ENCODE results near the gene STXBP1.
A peak's percentile ranks its signal among the peaks of the same experiment; 100 is the strongest.

Gene STXBP1

GRCh38 chr9:127716412-127716811 is 104.3 kb downstream of the STXBP1 start:
- DNase-seq = no peak

DNA sequence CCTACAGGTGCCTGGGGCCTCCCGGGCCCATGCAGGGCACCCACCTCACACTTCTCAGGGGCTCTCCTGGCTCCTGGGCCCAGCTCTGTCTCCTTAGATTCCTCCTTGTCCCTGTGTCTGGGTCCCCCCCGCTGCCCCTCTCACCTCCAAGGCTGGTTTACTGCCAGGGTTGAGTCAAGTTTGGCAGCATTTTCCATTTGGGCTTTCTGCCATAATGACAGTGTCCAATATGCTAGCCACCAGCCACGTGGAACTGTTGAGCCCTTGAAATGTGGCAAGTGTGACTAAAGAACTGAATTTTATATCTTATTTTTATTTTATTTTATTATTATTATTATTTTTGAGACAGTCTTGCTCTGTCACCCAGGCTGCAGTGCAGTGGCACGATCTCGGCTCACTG is 105.7 kb downstream of the STXBP1 start:
- DNase-seq = no peak

DNA sequence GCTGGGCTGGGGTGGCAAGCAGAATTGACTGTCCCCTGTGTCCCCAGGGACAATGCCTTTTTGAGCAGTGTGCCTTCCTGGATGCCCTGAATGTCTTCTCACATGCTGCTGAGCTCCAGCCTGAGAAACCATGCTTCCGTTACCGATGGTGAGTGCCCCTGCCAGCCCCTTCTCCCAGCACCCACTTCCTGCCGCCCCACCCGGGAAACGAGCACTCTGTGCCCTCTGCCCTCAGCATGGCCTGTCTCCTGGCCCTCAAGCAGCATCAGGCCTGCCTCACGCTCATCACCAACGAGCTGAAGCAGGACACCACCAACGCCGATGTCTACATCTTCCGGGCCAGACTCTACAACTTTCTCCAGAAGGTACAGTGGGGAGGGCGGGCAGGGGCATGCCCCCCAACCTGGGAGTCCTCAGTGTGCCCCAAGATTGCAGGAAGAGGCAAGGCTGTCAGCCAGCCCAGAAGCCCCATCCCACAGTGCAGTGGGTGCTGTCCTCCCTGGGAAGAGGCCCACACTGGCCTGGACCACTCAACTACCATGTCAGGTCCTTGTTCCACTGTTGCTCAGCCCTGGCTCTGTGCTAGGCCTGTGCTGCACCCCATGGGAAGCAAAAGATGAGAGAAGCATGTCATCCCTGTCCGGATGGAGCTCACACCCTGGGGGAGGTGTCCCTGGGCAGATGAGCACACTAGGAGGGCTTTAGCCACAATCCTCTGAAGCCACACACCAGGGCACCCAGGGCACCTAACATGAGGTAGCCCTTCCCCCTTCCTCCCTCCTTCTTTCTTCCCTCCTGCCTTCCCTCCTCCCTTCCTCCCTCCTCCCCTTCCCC is 108.2 kb downstream of the STXBP1 start:
- DNase-seq = no peak

DNA sequence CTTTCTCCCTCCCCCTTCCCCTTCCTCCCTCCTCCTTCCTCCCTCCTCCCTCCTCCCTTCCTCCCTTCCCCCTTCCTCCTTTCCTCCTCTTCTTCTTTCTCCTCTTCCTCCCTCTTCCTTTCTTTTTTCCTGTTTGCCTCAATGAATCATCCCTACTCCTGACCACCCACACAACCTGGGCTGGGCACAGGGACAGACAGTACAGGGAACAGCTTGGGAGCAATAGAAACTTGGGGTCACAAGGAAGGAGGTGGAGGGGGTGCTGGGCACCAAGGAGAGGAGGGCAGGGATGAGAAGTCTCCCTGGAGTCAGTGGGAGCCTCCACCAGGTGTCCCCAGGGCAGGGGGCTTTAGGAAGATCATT is 108.8 kb downstream of the STXBP1 start:
- DNase-seq = no peak

GRCh38 chr9:127721391-127721821 is 109.3 kb downstream of the STXBP1 start:
- DNase-seq = no peak

DNA sequence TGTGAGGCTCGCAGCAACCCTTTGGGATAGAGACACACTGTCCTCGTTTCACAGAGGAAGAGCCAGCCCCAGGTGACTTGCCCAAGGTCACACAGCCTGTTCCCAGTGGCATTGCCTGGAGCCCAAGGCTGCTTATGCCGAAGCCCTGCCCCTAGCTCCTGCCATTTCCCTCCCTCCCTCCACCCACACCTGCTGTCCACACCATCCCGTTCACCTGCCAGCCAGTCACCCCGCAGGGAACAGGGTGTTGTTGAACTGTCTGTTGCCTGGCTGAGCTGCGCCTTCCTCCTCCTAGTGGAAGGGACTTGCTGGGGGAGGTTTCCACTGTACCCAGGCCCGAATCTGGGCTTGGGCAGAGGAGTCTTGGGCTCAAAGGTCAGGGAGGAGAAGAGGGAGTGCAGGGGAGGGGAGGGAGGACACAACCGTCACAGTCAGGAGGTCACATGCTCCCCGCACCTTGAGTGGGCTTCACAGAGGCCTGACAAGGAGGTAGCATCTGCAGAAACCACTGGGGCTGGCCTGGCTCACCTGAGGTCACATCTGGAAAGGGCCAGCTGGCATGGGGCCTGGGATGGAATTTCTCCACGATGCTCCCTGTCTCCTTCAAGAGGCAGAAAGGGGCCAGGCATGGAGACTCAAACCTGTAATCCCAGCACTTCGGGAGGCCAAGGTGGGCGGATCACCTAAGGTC is 110.1 kb downstream of the STXBP1 start:
- DNase-seq = no peak

DNA sequence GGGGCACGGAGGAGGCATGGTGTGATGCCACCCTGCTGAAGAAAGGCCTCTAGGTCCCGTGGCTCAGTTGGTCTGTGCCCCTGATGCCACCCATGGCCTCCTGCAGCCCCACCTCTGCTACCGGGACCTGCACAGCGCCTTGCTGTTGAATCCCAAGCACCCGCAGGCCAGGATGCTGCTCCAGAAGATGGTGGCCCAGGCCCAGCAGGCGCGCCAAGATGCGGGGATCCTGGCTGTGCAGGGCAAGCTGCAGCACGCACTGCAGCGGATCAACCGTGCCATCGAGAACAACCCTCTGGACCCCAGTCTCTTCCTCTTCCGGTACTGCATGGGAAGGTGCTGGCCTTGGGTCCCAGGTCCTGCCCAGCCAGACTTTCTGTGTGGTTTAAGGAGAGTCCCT is 110.9 kb downstream of the STXBP1 start:
- no peak for DNase-seq

GRCh38 chr9:127723444-127723843 is 111.4 kb downstream of the STXBP1 start:
- DNase-seq = no peak

DNA sequence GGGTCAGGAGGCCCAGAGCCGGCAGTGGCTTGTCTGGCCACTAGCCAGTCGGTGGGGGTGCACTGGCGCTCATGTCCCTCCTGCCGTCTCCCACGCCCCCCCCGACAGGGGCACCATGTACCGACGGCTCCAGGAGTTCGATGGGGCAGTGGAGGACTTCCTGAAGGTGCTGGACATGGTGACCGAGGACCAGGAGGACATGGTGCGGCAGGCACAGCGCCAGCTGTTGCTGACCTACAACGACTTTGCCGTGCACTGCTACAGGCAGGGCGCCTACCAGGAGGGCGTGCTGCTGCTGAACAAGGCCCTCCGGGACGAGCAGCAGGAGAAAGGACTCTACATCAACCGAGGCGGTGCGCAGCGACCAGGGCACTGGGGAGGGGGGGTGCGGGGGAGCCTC is 111.9 kb downstream of the STXBP1 start:
- no peak for DNase-seq

DNA sequence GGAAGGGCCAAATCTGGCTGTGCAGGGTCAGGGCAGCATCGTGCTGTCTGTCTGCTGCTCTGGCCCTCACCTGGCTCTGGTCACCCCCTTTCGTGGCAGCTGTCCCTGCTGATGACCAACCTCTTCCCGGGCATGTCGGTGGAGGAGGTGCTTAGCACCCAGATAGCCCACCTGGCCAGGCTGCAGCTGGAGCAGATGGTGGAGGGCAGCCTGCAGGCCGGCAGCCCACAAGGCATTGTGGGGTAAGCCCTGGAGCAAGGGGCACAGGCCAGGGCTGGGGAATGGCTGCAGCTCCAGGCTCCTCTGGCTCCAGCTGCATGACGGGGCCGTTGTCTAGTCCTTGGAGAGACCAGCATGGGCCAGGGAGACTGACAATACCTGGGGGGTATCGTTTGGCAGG is 114.8 kb downstream of the STXBP1 start:
- DNase-seq = no peak

- DNase-seq = no peak
Observed at GRCh38 chr9:127728808-127729207, 116.7 kb downstream of the STXBP1 start.

DNA sequence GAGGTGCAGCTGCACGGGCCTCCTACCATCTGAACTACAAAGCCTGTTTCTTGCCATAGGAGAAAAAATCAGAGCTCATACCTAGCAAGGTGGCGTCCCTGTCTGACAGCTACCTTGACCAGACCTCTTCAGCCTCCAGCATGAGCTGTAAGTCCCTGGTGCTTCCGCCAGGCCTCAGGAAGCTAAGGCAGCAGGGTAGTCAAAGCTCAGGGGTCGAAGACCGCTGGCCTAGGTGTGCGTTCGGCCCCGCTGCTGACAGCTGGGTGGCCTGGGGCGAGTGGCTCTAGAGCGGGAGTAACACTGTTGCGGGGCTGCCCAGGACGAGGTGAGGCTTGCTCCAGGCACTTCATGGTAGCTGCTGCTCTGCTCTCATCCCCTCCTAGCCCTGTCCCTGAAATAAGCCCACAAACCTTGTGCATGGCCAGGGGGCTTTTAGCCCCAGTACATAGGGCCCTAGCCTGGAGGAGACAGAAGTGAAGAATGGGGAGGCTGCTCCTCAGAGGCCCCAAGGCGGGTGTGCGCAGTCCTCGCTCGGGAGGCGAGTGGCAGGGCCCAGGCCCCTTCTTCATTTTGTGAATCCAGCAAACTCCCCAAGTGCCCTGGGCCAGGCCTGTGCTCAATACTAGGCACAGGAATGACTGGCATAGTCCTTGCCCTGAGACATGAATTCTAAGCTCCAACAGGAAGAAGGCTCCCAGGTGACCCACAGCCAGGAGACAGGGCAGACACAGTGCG is 117.6 kb downstream of the STXBP1 start:
- DNase-seq = no peak

DNA sequence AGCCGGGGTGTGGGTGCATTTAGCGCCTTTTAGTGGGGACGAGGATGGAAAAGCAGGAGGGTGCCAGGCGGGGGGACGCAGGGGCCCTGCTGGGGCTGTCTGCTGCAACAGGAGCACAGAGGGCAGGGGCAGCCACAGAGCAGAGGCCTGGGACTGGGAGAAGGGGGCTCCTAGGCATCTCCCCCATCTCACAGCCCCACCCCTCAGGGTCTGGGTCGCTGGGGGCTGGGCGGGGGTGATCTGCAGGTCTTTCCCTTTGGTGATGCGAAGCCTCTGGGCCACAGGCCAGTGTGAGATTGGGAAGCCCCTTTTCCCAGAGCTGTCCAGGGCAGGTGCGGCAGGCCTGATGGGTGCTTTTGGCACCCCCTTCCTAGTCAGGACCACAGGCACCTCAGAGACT is 118.2 kb downstream of the STXBP1 start:
- no peak for DNase-seq

GRCh38 chr9:127730799-127731410 is 118.8 kb downstream of the STXBP1 start:
- no peak for DNase-seq

DNA sequence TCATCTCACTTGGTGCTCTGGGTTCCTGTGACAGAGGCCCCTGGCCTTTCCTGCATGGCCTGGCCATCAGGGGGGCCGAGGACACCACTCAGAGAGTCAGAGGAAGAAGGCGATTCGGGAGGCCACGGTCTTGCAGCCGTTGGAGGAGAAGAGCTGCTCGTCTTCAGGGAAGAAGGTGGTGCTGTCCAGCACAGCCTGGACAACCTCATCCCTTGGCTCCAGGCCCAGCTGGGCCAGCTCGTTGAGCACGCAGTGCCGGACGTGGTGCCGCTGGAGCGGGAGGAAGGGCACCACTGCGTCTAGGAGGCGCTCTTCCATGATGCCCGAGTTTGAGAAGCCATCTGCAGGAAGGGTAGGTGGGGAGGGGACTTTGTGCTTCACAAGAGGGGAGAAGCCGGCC is 119.9 kb downstream of the STXBP1 start:
- DNase-seq = no peak

- no peak for DNase-seq
Observed at GRCh38 chr9:127732444-127732843, 120.4 kb downstream of the STXBP1 start.

GRCh38 chr9:127733614-127734013 is 121.5 kb downstream of the STXBP1 start:
- DNase-seq = no peak

DNA sequence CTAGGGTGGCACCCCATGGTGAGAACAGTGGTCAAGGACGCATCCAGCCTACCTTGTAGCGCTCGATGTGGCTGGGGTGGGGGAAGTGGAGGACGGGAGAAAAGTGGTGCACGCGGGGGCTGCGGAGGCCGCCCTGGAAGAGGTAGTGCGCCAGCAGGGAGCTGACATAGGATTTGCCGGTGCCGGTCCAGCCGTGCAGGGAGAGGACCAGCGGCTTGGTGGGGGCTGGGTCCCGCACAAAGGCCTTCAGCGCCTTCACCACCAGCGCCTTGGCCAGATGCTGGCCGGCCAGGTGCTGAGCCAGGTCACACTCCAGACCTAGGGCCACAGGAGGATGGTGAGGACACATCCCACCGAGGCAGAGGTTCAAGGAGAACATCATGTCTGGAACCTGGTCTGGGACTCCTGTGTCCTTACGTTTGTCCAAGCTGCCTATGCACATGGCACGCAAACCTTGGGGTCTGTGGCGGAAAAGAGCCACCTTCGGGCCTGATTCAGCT is 122.2 kb downstream of the STXBP1 start:
- DNase-seq = no peak

- DNase-seq = peak; percentile 97
Observed at GRCh38 chr9:127734747-127735529, 122.9 kb downstream of the STXBP1 start, which contains the start of gene TOR2A. TOR2A (minus strand) TSS chr9:127735294; CDS start chr9:127735270, 24 bp downstream.

DNA sequence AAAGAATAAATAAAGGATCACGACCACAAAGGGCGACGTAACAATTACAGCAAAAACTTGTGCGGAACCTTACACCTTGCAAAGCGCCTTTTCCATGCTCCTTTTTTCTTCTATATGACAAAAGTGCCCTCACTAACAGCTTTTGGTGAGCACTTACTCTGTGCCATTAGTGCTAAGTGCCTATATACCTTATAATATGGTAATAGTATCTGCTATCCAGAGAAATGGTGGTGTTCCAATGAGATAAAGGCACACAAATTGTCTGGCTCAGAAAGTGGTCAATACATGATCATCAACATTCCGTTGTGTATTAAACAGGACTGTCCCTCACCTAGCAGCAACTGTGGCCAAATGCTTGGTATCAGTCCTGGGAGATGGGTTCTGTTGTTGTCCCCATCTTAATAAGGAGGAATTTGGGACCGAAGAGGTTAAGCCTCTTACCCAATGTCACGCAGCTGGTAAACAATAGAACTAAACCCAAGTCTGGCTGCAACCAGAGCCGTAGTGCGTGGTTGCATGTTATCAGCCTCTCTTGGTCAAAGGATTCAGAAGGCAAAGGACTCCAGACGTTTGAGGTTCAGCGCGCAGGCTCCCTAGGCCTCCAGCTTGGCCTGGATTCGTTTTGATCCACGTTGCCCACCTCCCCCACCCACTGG is 123.6 kb downstream of the STXBP1 start:
- DNase-seq = no peak

GRCh38 chr9:127738666-127739065 is 126.6 kb downstream of the STXBP1 start:
- DNase-seq = no peak

All from activated CD4-positive, alpha-beta T cell treated with anti-CD3 and anti-CD28 coated beads for 1 hour (primary cell).